Mammary epithelial cell (primary cell): ENCODE data around the gene HES4.

ENCODE experiments used
- CTCF ChIP-seq, 2 donors: IDR thresholded peaks in 1 of 2; conservative IDR thresholded peaks in 1 of 2; 2 replicates each; pipeline ENCODE4 v1.5.1; 2011 to 2012; ENCODE audit warnings: inconsistent platforms in 2 of 2, low read length in 2 of 2, mild to moderate bottlenecking in 2 of 2, control low read depth in 1 of 2, low read depth in 1 of 2; ENCODE audit not compliant: insufficient read depth in 1 of 2; ENCODE audit errors: extremely low read depth in 1 of 2
- EZH2 ChIP-seq: IDR thresholded peaks from 2 replicates; pipeline ENCODE4 v1.6.1; 2012; ENCODE audit warnings: low read length, inconsistent platforms, borderline replicate concordance

- TF ChIP-seq CTCF (conservative IDR thresholded peaks at IDR 0.05 in 1 of 2, IDR thresholded peaks at IDR 0.05 in 1 of 2; ENCODE audit: extremely low read depth in 1 of 2, insufficient read depth in 1 of 2, low read depth in 1 of 2, low read length in 2 of 2), result no peak
- no peak for TF ChIP-seq EZH2
Measured at GRCh38 chr1:1037366-1038327, 37.8 kb upstream of the HES4 start.
